ENCODE data around the gene MAP6. TPM values are rescaled to one million over a fixed set of nuclear protein-coding genes. Genes with fewer than 3 reads are reported as not detected.

MAP6 gene
- total RNA-seq, 1 experiment from 2014 or later = not detected

DNA sequence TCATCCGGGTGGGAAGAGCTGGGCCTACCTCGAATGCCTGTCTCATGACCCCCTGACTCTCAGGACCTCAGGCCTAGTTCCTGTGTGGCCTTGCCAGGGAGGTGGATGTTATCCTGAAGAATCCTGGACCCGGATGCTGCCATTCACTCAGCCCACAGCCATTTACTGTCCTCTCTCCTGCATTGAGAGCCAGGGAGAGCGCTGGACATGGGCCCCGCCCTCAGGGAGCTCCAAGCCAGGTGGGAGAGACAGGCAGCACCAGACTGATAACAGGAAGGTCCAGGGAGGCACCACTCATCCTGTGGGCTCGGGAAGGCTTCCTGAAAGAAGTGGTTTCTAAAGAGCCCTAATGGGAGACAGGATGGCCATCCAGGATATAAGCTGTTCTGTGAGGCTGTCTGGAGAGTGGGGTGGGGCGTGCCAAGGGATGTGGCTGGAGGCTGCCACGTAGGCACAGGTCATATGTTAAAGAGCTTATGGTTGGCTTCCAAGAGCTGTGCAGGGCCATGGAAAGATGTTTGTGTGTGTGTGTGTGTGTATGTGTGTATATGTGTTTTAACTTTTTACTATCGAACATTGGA, 98.2 kb downstream of the MAP6 start (continued):
- TF ChIP-seq, protein P1, sequence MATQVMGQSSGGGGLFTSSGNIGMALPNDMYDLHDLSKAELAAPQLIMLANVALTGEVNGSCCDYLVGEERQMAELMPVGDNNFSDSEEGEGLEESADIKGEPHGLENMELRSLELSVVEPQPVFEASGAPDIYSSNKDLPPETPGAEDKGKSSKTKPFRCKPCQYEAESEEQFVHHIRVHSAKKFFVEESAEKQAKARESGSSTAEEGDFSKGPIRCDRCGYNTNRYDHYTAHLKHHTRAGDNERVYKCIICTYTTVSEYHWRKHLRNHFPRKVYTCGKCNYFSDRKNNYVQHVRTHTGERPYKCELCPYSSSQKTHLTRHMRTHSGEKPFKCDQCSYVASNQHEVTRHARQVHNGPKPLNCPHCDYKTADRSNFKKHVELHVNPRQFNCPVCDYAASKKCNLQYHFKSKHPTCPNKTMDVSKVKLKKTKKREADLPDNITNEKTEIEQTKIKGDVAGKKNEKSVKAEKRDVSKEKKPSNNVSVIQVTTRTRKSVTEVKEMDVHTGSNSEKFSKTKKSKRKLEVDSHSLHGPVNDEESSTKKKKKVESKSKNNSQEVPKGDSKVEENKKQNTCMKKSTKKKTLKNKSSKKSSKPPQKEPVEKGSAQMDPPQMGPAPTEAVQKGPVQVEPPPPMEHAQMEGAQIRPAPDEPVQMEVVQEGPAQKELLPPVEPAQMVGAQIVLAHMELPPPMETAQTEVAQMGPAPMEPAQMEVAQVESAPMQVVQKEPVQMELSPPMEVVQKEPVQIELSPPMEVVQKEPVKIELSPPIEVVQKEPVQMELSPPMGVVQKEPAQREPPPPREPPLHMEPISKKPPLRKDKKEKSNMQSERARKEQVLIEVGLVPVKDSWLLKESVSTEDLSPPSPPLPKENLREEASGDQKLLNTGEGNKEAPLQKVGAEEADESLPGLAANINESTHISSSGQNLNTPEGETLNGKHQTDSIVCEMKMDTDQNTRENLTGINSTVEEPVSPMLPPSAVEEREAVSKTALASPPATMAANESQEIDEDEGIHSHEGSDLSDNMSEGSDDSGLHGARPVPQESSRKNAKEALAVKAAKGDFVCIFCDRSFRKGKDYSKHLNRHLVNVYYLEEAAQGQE (IDR thresholded peaks at IDR 0.05; ENCODE audit: low read depth) = no peak
- TF ChIP-seq RAD21 (IDR thresholded peaks at IDR 0.05; ENCODE audit: low read depth) = no peak
- no peak for TF ChIP-seq EGR1 (IDR thresholded peaks at IDR 0.05; ENCODE audit: low read depth)
- no peak for TF ChIP-seq POLR2AphosphoS5 (IDR thresholded peaks at IDR 0.05; ENCODE audit: low read depth, low read length)
- TF ChIP-seq, protein P2, sequence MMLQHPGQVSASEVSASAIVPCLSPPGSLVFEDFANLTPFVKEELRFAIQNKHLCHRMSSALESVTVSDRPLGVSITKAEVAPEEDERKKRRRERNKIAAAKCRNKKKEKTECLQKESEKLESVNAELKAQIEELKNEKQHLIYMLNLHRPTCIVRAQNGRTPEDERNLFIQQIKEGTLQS (IDR thresholded peaks at IDR 0.05) = no peak
- TF ChIP-seq SP1 (IDR thresholded peaks at IDR 0.05; ENCODE audit: low read depth) = no peak

- H4K20me1 ChIP-seq (ENCODE audit: insufficient read depth) = no peaks in the 10 kb centered on the region
- no peak overlapping the region for H2AFZ ChIP-seq (ENCODE audit: low read depth, low read length, poor library complexity, severe bottlenecking)
- no peak overlapping the region for H3K4me3 ChIP-seq (replicated peaks in 1 of 2; ENCODE audit: low read depth in 1 of 2, low read length in 2 of 2)
- no TSS peak for BruUV-seq (replicated peaks)
- peaks cover 10 to 22% of the 10 kb centered on the region in 2 experiments for H3K4me1 ChIP-seq (ENCODE audit: control insufficient read depth in 1 of 2, insufficient read depth in 2 of 2, low read length in 2 of 2)
- no peaks in the 10 kb centered on the region for H3K27me3 ChIP-seq (ENCODE audit: insufficient read depth, low read length)
- ATAC-seq (no peak), DNase-seq (ENCODE audit: low read depth, low spot score) (no peak)
- no peak overlapping the region for H3K9ac ChIP-seq (ENCODE audit: low read length)
- intact Hi-C loops (cut with micrococcal nuclease) = no loop called here
- ChIA-PET CTCF (no interaction called here), RAD21 (ENCODE audit: low non-redundant PET in 1 of 2, low total read pairs in 2 of 2, uncharacterized antibody in 2 of 2, unreplicated experiment in 2 of 2) (no interaction called here), POLR2A (no interaction called here)
- no peak overlapping the region for H3K4me2 ChIP-seq (ENCODE audit: low read length)
- no peaks in the 10 kb centered on the region for H3K9me2 ChIP-seq (ENCODE audit: insufficient read depth)
- H3K9me3 ChIP-seq (ENCODE audit: control insufficient read depth in 1 of 2, insufficient read depth in 1 of 2, low read depth in 1 of 2, low read length in 2 of 2) = no peaks in the 10 kb centered on the region
- H3K79me2 ChIP-seq (ENCODE audit: insufficient read depth, low read length) = peaks cover 38% of the 10 kb centered on the region
- peaks cover 33 to 58% of the 10 kb centered on the region in 2 experiments for H3K36me3 ChIP-seq (ENCODE audit: control insufficient read depth in 1 of 2, insufficient read depth in 2 of 2, low read length in 2 of 2)
- H3K27ac ChIP-seq (ENCODE audit: low read depth, low read length) = no peak overlapping the region
- no peak for TF ChIP-seq FOSL1 (IDR thresholded peaks at IDR 0.05; ENCODE audit: low read depth)
- no peak for TF ChIP-seq JUND (IDR thresholded peaks at IDR 0.05)
- TF ChIP-seq, protein P3, sequence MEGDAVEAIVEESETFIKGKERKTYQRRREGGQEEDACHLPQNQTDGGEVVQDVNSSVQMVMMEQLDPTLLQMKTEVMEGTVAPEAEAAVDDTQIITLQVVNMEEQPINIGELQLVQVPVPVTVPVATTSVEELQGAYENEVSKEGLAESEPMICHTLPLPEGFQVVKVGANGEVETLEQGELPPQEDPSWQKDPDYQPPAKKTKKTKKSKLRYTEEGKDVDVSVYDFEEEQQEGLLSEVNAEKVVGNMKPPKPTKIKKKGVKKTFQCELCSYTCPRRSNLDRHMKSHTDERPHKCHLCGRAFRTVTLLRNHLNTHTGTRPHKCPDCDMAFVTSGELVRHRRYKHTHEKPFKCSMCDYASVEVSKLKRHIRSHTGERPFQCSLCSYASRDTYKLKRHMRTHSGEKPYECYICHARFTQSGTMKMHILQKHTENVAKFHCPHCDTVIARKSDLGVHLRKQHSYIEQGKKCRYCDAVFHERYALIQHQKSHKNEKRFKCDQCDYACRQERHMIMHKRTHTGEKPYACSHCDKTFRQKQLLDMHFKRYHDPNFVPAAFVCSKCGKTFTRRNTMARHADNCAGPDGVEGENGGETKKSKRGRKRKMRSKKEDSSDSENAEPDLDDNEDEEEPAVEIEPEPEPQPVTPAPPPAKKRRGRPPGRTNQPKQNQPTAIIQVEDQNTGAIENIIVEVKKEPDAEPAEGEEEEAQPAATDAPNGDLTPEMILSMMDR (IDR thresholded peaks at IDR 0.05 in 2 of 3, conservative IDR thresholded peaks at IDR 0.05 in 1 of 3; ENCODE audit: borderline replicate concordance in 1 of 3, insufficient read depth in 1 of 3, low read depth in 2 of 3, low read length in 2 of 3) = no peak
- TF ChIP-seq RAD21 (IDR thresholded peaks at IDR 0.05; ENCODE audit: low read depth) = no peak
- TF ChIP-seq, protein P4, sequence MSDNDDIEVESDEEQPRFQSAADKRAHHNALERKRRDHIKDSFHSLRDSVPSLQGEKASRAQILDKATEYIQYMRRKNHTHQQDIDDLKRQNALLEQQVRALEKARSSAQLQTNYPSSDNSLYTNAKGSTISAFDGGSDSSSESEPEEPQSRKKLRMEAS (IDR thresholded peaks at IDR 0.05) = no peak
- no peak for TF ChIP-seq ZNF274 (IDR thresholded peaks at IDR 0.05; ENCODE audit: low read depth, low read length)
- no peak for TF ChIP-seq EGR1 (IDR thresholded peaks at IDR 0.05; ENCODE audit: low read depth)
- no peak for TF ChIP-seq SIN3A (IDR thresholded peaks at IDR 0.05; ENCODE audit: low read depth)
- TF ChIP-seq, protein P1 (IDR thresholded peaks at IDR 0.05; ENCODE audit: low read depth) = no peak
- no peak for TF ChIP-seq EZH2 (IDR thresholded peaks at IDR 0.05)
- no peak for TF ChIP-seq SP1 (IDR thresholded peaks at IDR 0.05; ENCODE audit: low read depth)
- no peak for TF ChIP-seq SRF (IDR thresholded peaks at IDR 0.05; ENCODE audit: low read depth)
- TF ChIP-seq POLR2A (IDR thresholded peaks at IDR 0.05; ENCODE audit: borderline replicate concordance, extremely low read depth, insufficient read depth, insufficient read length) = no peak
Measured at GRCh38 chr11:75568616-75569219, 100.1 kb downstream of the MAP6 start.
